ENCODE measurements around the gene DCDC2B. TPM values are rescaled to one million over a fixed set of nuclear protein-coding genes. Genes with fewer than 3 reads are reported as not detected.
"Not testable (repeated sequence)": the region's sequence is repeated elsewhere in the genome, so short reads cannot be mapped to it uniquely, and the experiment has no call there.

The DCDC2B gene
- total RNA-seq, 4 donors from 2014 or later = not detected

DNA sequence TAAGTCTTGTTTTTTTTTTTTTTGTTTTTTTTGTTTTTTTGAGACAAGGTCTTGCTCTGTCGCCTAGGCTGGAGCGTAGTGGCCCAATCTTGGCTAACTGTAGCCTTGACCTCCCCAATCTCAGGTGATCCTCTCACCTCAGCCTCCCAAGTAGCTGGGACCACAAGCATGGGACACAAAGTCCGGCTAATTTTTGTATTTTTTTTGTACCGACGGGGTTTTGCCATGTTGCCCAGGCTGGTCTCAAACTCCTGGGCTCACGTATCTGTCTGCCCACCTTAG, 48.3 kb downstream of the DCDC2B start:
- intact Hi-C loops (cut with DNase I; ENCODE audit: low total_unique reads) (no loop called here), in situ Hi-C loops (cut with MboI; ENCODE audit: low pct_ligation_motif_present in 1 of 4, low pct_unique_long_range_greater_than_20kb in 1 of 4, low sequenced_read_pairs in 3 of 4) (no loop called here)
- H3K9me3 ChIP-seq = no peaks in the 10 kb centered on the region
- no peaks in the 10 kb centered on the region for H3K27me3 ChIP-seq
- TF ChIP-seq EP300 (IDR thresholded peaks at IDR 0.05; ENCODE audit: low read depth) (no peak), POLR2A (IDR thresholded peaks at IDR 0.05) (no peak), POLR2AphosphoS5 (IDR thresholded peaks at IDR 0.05) (no peak)
- TF ChIP-seq, protein P1, sequence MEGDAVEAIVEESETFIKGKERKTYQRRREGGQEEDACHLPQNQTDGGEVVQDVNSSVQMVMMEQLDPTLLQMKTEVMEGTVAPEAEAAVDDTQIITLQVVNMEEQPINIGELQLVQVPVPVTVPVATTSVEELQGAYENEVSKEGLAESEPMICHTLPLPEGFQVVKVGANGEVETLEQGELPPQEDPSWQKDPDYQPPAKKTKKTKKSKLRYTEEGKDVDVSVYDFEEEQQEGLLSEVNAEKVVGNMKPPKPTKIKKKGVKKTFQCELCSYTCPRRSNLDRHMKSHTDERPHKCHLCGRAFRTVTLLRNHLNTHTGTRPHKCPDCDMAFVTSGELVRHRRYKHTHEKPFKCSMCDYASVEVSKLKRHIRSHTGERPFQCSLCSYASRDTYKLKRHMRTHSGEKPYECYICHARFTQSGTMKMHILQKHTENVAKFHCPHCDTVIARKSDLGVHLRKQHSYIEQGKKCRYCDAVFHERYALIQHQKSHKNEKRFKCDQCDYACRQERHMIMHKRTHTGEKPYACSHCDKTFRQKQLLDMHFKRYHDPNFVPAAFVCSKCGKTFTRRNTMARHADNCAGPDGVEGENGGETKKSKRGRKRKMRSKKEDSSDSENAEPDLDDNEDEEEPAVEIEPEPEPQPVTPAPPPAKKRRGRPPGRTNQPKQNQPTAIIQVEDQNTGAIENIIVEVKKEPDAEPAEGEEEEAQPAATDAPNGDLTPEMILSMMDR (IDR thresholded peaks at IDR 0.05) = no peak
- no peak overlapping the region for H3K27ac ChIP-seq
- no peak for DNase-seq
- no peaks in the 10 kb centered on the region for H3K36me3 ChIP-seq
- 79 to 86% methylated on average over 2 to 6 of the region's 6 CpGs for WGBS, 2 donors (ENCODE audit: low coverage in 1 of 2)
- H3K4me3 ChIP-seq = no peak overlapping the region
- peaks cover 0 to 3% (median 0%) of the 10 kb centered on the region in 4 donors for H3K4me1 ChIP-seq

DNA sequence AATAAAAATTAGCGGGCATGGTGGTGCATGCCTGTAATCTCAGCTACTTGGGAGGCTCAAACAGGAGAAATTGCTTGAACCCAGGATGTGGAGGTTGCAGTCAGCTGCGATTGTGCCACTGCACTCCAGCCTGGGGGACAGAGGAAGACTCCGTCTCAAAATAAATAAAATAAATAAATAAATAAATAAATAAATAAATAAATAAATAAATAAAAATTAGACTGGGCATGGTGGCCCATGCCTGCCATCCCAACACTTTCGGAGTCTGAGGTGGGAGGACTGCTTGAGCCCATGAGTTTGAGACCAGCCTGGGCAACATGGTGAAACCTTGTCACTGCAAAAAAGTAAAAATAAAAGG, 54.3 kb downstream of the DCDC2B start:
- in situ Hi-C loops (cut with MboI; ENCODE audit: low pct_ligation_motif_present in 1 of 4, low pct_unique_long_range_greater_than_20kb in 1 of 4, low sequenced_read_pairs in 3 of 4); intact Hi-C loops (cut with DNase I; ENCODE audit: low total_unique reads); H3K4me1 ChIP-seq; DNase-seq; H3K36me3 ChIP-seq; H3K27me3 ChIP-seq; H3K4me3 ChIP-seq; H3K9me3 ChIP-seq; H3K27ac ChIP-seq: not testable (repeated sequence)
- 80 to 94% methylated on average over 1 to 4 of the region's 4 CpGs for WGBS, 2 donors (ENCODE audit: low coverage in 1 of 2)

DNA sequence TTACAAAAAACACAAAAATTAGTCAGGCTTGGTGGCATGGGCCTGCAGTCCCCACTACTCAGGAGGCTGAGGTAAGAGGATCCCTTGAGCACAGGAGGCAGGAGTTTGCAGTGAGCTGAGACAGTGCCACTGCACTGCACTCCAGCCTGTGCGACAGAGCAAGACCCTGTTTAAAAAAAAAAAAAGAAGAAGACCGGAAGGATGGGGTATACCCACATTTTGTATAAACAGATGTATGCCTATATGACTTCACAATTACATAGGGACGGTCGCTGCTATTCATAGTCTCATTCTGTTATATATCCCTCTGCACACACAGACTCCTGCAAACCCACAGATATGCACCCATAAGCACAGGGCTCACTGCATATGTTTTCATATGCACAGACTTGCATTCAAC, 54.9 kb downstream of the DCDC2B start:
- no peaks in the 10 kb centered on the region for H3K27me3 ChIP-seq
- no peak for DNase-seq
- no peaks in the 10 kb centered on the region for H3K36me3 ChIP-seq
- no peaks in the 10 kb centered on the region for H3K4me1 ChIP-seq
- in situ Hi-C loops (cut with MboI; ENCODE audit: low pct_ligation_motif_present in 1 of 4, low pct_unique_long_range_greater_than_20kb in 1 of 4, low sequenced_read_pairs in 3 of 4) = no loop called here
- no peaks in the 10 kb centered on the region for H3K9me3 ChIP-seq
- no peak overlapping the region for H3K4me3 ChIP-seq
- intact Hi-C loops (cut with DNase I; ENCODE audit: low total_unique reads) = no loop called here
- WGBS, 2 donors (ENCODE audit: low coverage in 1 of 2) = 79 to 81% methylated on average over 4 of the region's 4 CpGs
- H3K27ac ChIP-seq = no peak overlapping the region
- TF ChIP-seq POLR2AphosphoS5 (IDR thresholded peaks at IDR 0.05) = no peak
- TF ChIP-seq POLR2A (IDR thresholded peaks at IDR 0.05) = no peak
- TF ChIP-seq, protein P1 (IDR thresholded peaks at IDR 0.05) = no peak
- no peak for TF ChIP-seq EP300 (IDR thresholded peaks at IDR 0.05; ENCODE audit: low read depth)

Other genes with a start within 250 kb of the DCDC2B start
- 10 to 100 TPM; 49.3 to 83.4 (median 57.1) TPM for gene KHDRBS1, start 195.2 kb upstream of the DCDC2B start, total RNA-seq
- 10 to 100 TPM in 1 of 4 donors, 1 to 10 TPM in 3; 2.6 to 35.8 (median 3.5) TPM for gene TMEM39B, start 136.2 kb upstream of the DCDC2B start, total RNA-seq
- gene KPNA6, start 101.0 kb upstream of the DCDC2B start, total RNA-seq = 10 to 100 TPM; 20.5 to 30.5 (median 25.4) TPM
- 10 to 100 TPM; 16.5 to 37.3 (median 25.7) TPM for gene TXLNA, start 29.4 kb upstream of the DCDC2B start, total RNA-seq
- 1 to 10 TPM in 3 of 4 donors, not detected in 1; 1.2 to 4.0 (median 2.7) TPM for gene CCDC28B, start 8.5 kb upstream of the DCDC2B start, total RNA-seq
- 1 to 10 TPM in 2 of 4 donors, under 1 TPM in 1, not detected in 1; 1.00 to 2.0 (median 1.9) TPM for gene IQCC, start 3.4 kb upstream of the DCDC2B start, total RNA-seq
- gene TMEM234, start 13.3 kb downstream of the DCDC2B start, total RNA-seq = 100 to 1,000 TPM in 1 of 4 donors, 10 to 100 TPM in 3; 16.5 to 166 (median 22.7) TPM
- 100 to 1,000 TPM in 3 of 4 donors, 10 to 100 TPM in 1; 43.8 to 122 (median 114) TPM for gene EIF3I, start 13.3 kb downstream of the DCDC2B start, total RNA-seq
- gene FAM167B, start 38.1 kb downstream of the DCDC2B start, total RNA-seq = 1 to 10 TPM in 2 of 4 donors, not detected in 2; 1.1 to 1.5 TPM
- 10 to 100 TPM in 1 of 4 donors, 1 to 10 TPM in 2, not detected in 1; 4.5 to 12.3 (median 8.7) TPM for gene LCK, start 42.2 kb downstream of the DCDC2B start, total RNA-seq
- gene HDAC1, start 83.0 kb downstream of the DCDC2B start, total RNA-seq = 100 to 1,000 TPM in 3 of 4 donors, 10 to 100 TPM in 1; 85.2 to 218 (median 174) TPM
- 10 to 100 TPM; 40.0 to 62.8 (median 53.0) TPM for gene MARCKSL1, start 127.1 kb downstream of the DCDC2B start, total RNA-seq
- 10 to 100 TPM; 12.1 to 59.1 (median 21.1) TPM for gene FAM229A, start 153.4 kb downstream of the DCDC2B start, total RNA-seq
- 1 to 10 TPM in 2 of 4 donors, not detected in 2; 1.3 to 1.4 TPM for gene TSSK3, start 153.4 kb downstream of the DCDC2B start, total RNA-seq
- 100 to 1,000 TPM in 3 of 4 donors, 10 to 100 TPM in 1; 94.8 to 140 (median 117) TPM for gene BSDC1, start 185.4 kb downstream of the DCDC2B start, total RNA-seq